BLaER1 (cell line): Measurements from ENCODE around the gene CWC27.

Experiments used
- H3K27ac ChIP-seq: shearing (Covaris generic); formaldehyde crosslinking; 2 replicates; pipeline ENCODE4 v1.8.1; 2022
- H3K27me3 ChIP-seq: shearing (Covaris generic); formaldehyde crosslinking; 2 replicates; pipeline ENCODE4 v1.8.1; 2022
- H3K36me3 ChIP-seq: shearing (Covaris generic); formaldehyde crosslinking; 2 replicates; pipeline ENCODE4 v1.8.1; 2022
- H3K4me1 ChIP-seq: shearing (Covaris generic); formaldehyde crosslinking; 2 replicates; pipeline ENCODE4 v1.8.1; 2022
- H3K4me2 ChIP-seq: shearing (Covaris generic); formaldehyde crosslinking; 2 replicates; pipeline ENCODE4 v1.8.1; 2022
- H3K4me3 ChIP-seq: shearing (Covaris generic); formaldehyde crosslinking; 2 replicates; pipeline ENCODE4 v1.8.1; 2022
- H3K9ac ChIP-seq: shearing (Covaris generic); formaldehyde crosslinking; 2 replicates; pipeline ENCODE4 v1.8.1; 2022
- H3K9me3 ChIP-seq: shearing (Covaris generic); formaldehyde crosslinking; 2 replicates; pipeline ENCODE4 v1.8.1; 2022
- H4K20me1 ChIP-seq: shearing (Covaris generic); formaldehyde crosslinking; 2 replicates; pipeline ENCODE4 v1.8.1; 2022
- Cebpa-rat ChIP-seq: shearing (Covaris generic); IDR thresholded peaks from 2 replicates; pipeline ENCODE4 v1.8.1; 2022

Gene CWC27

DNA sequence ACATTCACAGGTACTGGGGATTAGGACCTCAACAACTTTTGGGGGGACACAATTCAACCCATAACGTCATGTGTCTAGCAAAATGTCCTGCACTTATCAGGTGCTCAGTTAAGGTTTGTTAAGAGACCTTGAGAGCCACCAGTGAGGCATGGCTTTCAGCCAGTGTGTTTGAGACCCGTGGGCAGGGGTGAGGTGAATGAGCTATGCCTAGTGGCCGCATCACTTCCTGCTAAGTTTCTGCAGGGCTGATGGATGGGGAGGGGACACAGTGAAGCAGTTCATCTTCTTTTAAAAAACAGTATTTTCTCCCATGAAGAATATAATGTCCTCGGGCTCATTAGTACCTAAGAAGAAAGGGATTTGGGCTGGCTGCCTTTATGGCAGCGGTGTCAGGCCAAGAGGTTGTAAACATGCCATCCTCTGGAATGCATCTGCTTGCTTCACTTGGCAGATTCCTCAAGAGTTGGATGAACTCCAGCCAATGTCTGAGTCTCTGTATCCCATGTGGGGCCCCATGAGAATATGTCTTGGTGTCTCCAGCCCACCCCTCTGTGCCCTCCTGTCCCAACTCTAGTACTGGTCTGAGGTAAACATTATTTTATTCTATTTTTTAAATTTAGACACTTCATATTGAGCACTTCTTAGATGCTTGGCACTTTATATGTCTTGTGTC lies 282.2 kb downstream of the CWC27 start:
- Histone ChIP-seq H3K27ac (peak overlapping the region; percentile 32), H3K9me3 (peaks cover 24% of the 10 kb centered on the region), H3K4me2 (peak overlapping the region; percentile 69), H3K27me3 (no peaks in the 10 kb centered on the region), H3K36me3 (no peaks in the 10 kb centered on the region), H3K4me3 (no peak overlapping the region), H3K4me1 (peaks cover 55% of the 10 kb centered on the region), H3K9ac (no peak overlapping the region), H4K20me1 (no peaks in the 10 kb centered on the region)
- no peak for TF ChIP-seq Cebpa-rat

GRCh38 chr5:65055938-65056337 lies 287.2 kb downstream of the CWC27 start:
- H4K20me1 ChIP-seq = no peaks in the 10 kb centered on the region
- H3K27ac ChIP-seq = no peak overlapping the region
- peaks cover 22% of the 10 kb centered on the region for H3K9me3 ChIP-seq
- no peak for TF ChIP-seq Cebpa-rat
- no peak overlapping the region for H3K9ac ChIP-seq
- H3K4me3 ChIP-seq = no peak overlapping the region
- peaks cover 37% of the 10 kb centered on the region for H3K4me1 ChIP-seq
- H3K27me3 ChIP-seq = no peaks in the 10 kb centered on the region
- no peak overlapping the region for H3K4me2 ChIP-seq
- no peaks in the 10 kb centered on the region for H3K36me3 ChIP-seq

- Histone ChIP-seq H3K4me2 (peak overlapping the region; percentile 70), H4K20me1 (no peaks in the 10 kb centered on the region), H3K27me3 (no peaks in the 10 kb centered on the region), H3K9ac (0 out of 2 replicates have a peak overlapping the region, but pooled peaks have one; percentile 59), H3K4me1 (peaks cover 54% of the 10 kb centered on the region), H3K4me3 (no peak overlapping the region), H3K36me3 (no peaks in the 10 kb centered on the region), H3K9me3 (peaks cover 16% of the 10 kb centered on the region), H3K27ac (peak overlapping the region; percentile 72)
- TF ChIP-seq Cebpa-rat = no peak
Measured at GRCh38 chr5:65059681-65060598, 291.2 kb downstream of the CWC27 start.

GRCh38 chr5:65061250-65061973 lies 292.7 kb downstream of the CWC27 start:
- TF ChIP-seq Cebpa-rat = no peak
- H3K4me2 ChIP-seq = peak overlapping the region; percentile 70
- no peaks in the 10 kb centered on the region for H3K27me3 ChIP-seq
- H4K20me1 ChIP-seq = no peaks in the 10 kb centered on the region
- H3K9me3 ChIP-seq = peaks cover 4% of the 10 kb centered on the region; the same call in 1 of the 2 replicates
- peak overlapping the region; percentile 72 for H3K27ac ChIP-seq
- H3K4me3 ChIP-seq = 0 out of 2 replicates have a peak overlapping the region, but pooled peaks have one; percentile 4
- peak overlapping the region; percentile 59; the same call in 1 of the 2 replicates for H3K9ac ChIP-seq
- no peaks in the 10 kb centered on the region for H3K36me3 ChIP-seq
- peaks cover 56% of the 10 kb centered on the region for H3K4me1 ChIP-seq

DNA sequence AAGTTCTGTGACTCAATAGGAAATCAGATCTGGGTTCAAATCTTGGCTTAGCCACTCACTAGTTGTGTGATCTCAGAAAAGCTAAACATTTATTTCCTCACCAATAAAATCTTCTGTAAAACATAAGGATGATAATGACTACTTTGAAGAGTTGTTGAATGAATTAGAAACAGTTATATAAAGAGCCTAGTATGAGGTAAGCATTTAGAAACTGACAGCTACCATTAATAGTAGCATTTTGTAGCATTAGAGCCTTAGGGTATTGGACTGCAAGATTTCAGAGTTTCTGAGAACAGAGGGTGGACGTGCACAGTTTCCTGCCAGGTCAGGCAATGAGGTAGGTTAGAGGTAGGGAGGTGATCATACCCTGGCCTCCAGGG lies 293.2 kb downstream of the CWC27 start:
- no peak for TF ChIP-seq Cebpa-rat
- Histone ChIP-seq H3K9me3 (peaks cover 4% of the 10 kb centered on the region; the same call in 1 of the 2 replicates), H3K4me2 (peak overlapping the region; percentile 70), H3K4me1 (peaks cover 60% of the 10 kb centered on the region), H3K27me3 (no peaks in the 10 kb centered on the region), H3K27ac (peak overlapping the region; percentile 72), H3K36me3 (no peaks in the 10 kb centered on the region), H4K20me1 (no peaks in the 10 kb centered on the region), H3K9ac (peak overlapping the region; percentile 59; the same call in 1 of the 2 replicates), H3K4me3 (no peak overlapping the region)

GRCh38 chr5:65062469-65063083 lies 293.8 kb downstream of the CWC27 start:
- Histone ChIP-seq H3K4me2 (peak overlapping the region; percentile 70), H4K20me1 (no peaks in the 10 kb centered on the region), H3K4me3 (no peak overlapping the region), H3K36me3 (no peaks in the 10 kb centered on the region), H3K27me3 (no peaks in the 10 kb centered on the region), H3K4me1 (peaks cover 60% of the 10 kb centered on the region), H3K9me3 (peaks cover 4% of the 10 kb centered on the region; the same call in 1 of the 2 replicates), H3K9ac (no peak overlapping the region), H3K27ac (peak overlapping the region; percentile 72; the same call in 1 of the 2 replicates)
- TF ChIP-seq Cebpa-rat = no peak

- no peak overlapping the region for H3K9ac ChIP-seq
- H3K27me3 ChIP-seq = no peaks in the 10 kb centered on the region
- H3K9me3 ChIP-seq = no peaks in the 10 kb centered on the region
- no peak overlapping the region for H3K27ac ChIP-seq
- H3K4me3 ChIP-seq = no peak overlapping the region
- peaks cover 38% of the 10 kb centered on the region for H3K4me1 ChIP-seq
- no peak overlapping the region for H3K4me2 ChIP-seq
- H4K20me1 ChIP-seq = no peaks in the 10 kb centered on the region
- no peak for TF ChIP-seq Cebpa-rat
- no peaks in the 10 kb centered on the region for H3K36me3 ChIP-seq
Measured at GRCh38 chr5:65065001-65065511, 296.3 kb downstream of the CWC27 start.

GRCh38 chr5:65066387-65067146 lies 297.8 kb downstream of the CWC27 start:
- H3K27ac ChIP-seq = no peak overlapping the region
- H3K4me2 ChIP-seq = no peak overlapping the region; the same call in 1 of the 2 replicates
- H3K9me3 ChIP-seq = no peaks in the 10 kb centered on the region
- H3K36me3 ChIP-seq = no peaks in the 10 kb centered on the region
- no peak overlapping the region for H3K4me3 ChIP-seq
- H3K9ac ChIP-seq = no peak overlapping the region
- peaks cover 23% of the 10 kb centered on the region for H3K4me1 ChIP-seq
- no peak for TF ChIP-seq Cebpa-rat
- H4K20me1 ChIP-seq = no peaks in the 10 kb centered on the region
- no peaks in the 10 kb centered on the region for H3K27me3 ChIP-seq
